ENCODE measurements around the gene ALPP. TPM values are rescaled to one million over a fixed set of nuclear protein-coding genes. Genes with fewer than 3 reads are reported as not detected.

The ALPP gene
- polyA plus RNA-seq, 1 donor from 2014 or later = not detected

GRCh38 chr2:232372231-232373208 lies 6.0 kb upstream of the ALPP start:
- H3K4me2 ChIP-seq (ENCODE audit: low read length) = no peak overlapping the region

GRCh38 chr2:232374356-232374755 lies 4.2 kb upstream of the ALPP start:
- Histone ChIP-seq H3K9me3 (ENCODE audit: low read length) (no peaks in the 10 kb centered on the region), H3K9me2 (ENCODE audit: insufficient read depth, low read length) (no peaks in the 10 kb centered on the region), H3K4me3 (ENCODE audit: low read length) (no peak overlapping the region), H3K9ac (ENCODE audit: low read length) (no peak overlapping the region), H3F3A (ENCODE audit: insufficient read depth, low read length, poor library complexity, severe bottlenecking) (no peaks in the 10 kb centered on the region), H3K27me3 (ENCODE audit: insufficient read depth, low read depth, low read length) (no peaks in the 10 kb centered on the region), H3K27ac (ENCODE audit: low read length) (no peak overlapping the region), H3K4me2 (ENCODE audit: low read length) (no peak overlapping the region), H4K20me1 (ENCODE audit: insufficient read depth) (no peaks in the 10 kb centered on the region), H2AFZ (ENCODE audit: low read depth, low read length) (no peak overlapping the region), H3K79me2 (replicated peaks; ENCODE audit: insufficient read depth, low read length) (no peaks in the 10 kb centered on the region), H3K36me3 (ENCODE audit: insufficient read depth, low read length) (no peaks in the 10 kb centered on the region)
- TF ChIP-seq POLR2AphosphoS5 (IDR thresholded peaks at IDR 0.05) = no peak
- no peak for TF ChIP-seq EP300 (conservative IDR thresholded peaks at IDR 0.05; ENCODE audit: poor library complexity, severe bottlenecking)
- no peak for TF ChIP-seq TAF1 (IDR thresholded peaks at IDR 0.05; ENCODE audit: low read depth)
- no peak for TF ChIP-seq MXI1 (conservative IDR thresholded peaks at IDR 0.05; ENCODE audit: poor library complexity, severe bottlenecking)
- TF ChIP-seq SMC3 (conservative IDR thresholded peaks at IDR 0.05; ENCODE audit: poor library complexity) = no peak
- no peak for TF ChIP-seq EZH2 (IDR thresholded peaks at IDR 0.05; ENCODE audit: borderline replicate concordance, insufficient read depth, low read length, poor library complexity, severe bottlenecking)
- no peak for TF ChIP-seq REST (IDR thresholded peaks at IDR 0.05; ENCODE audit: borderline replicate concordance)
- TF ChIP-seq RAD21 (conservative IDR thresholded peaks at IDR 0.05) = no peak
- TF ChIP-seq CTCF (IDR thresholded peaks at IDR 0.05; ENCODE audit: poor library complexity, severe bottlenecking) = no peak

More at GRCh38 chr2:232372231-232373208, 6.0 kb upstream of the ALPP start:
- Histone ChIP-seq H3K9ac (ENCODE audit: low read length) (no peak overlapping the region), H3K27me3 (ENCODE audit: insufficient read depth, low read depth, low read length) (no peaks in the 10 kb centered on the region), H4K20me1 (ENCODE audit: insufficient read depth) (no peaks in the 10 kb centered on the region), H3K9me2 (ENCODE audit: insufficient read depth, low read length) (no peaks in the 10 kb centered on the region), H3F3A (ENCODE audit: insufficient read depth, low read length, poor library complexity, severe bottlenecking) (no peaks in the 10 kb centered on the region), H3K4me3 (ENCODE audit: low read length) (no peak overlapping the region), H3K79me2 (replicated peaks; ENCODE audit: insufficient read depth, low read length) (no peaks in the 10 kb centered on the region), H3K36me3 (ENCODE audit: insufficient read depth, low read length) (no peaks in the 10 kb centered on the region), H2AFZ (ENCODE audit: low read depth, low read length) (no peak overlapping the region), H3K27ac (ENCODE audit: low read length) (no peak overlapping the region), H3K9me3 (ENCODE audit: low read length) (no peaks in the 10 kb centered on the region)
- TF ChIP-seq EP300 (conservative IDR thresholded peaks at IDR 0.05; ENCODE audit: poor library complexity, severe bottlenecking) (no peak), REST (IDR thresholded peaks at IDR 0.05; ENCODE audit: borderline replicate concordance) (no peak)

Measured in neural cell (in vitro differentiated cells).